ENCODE results near the gene C1QTNF4.
"Not testable (repeated sequence)": the region's sequence is repeated elsewhere in the genome, so short reads cannot be mapped to it uniquely, and the experiment has no call there.

DNA sequence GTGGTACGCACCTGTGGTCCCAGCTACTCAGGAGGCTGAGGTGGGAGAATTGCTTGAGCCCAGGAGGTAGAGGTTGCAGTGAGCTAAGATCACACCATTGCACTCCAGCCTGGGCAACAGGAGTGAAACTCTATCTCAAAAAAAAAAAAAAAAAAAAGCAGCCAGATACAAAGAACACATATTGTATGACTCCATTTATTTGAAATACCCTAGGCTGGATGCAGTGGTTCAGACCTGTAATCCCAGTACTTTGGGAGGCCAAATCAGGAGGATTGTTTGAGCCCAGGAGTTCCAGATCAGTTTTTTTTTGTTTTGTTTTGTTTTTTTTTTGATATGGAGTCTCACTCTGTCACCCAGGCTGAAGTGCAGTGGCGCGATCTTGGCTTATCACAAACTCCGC is 31.8 kb downstream of the C1QTNF4 start:
- TF ChIP-seq, protein P1, sequence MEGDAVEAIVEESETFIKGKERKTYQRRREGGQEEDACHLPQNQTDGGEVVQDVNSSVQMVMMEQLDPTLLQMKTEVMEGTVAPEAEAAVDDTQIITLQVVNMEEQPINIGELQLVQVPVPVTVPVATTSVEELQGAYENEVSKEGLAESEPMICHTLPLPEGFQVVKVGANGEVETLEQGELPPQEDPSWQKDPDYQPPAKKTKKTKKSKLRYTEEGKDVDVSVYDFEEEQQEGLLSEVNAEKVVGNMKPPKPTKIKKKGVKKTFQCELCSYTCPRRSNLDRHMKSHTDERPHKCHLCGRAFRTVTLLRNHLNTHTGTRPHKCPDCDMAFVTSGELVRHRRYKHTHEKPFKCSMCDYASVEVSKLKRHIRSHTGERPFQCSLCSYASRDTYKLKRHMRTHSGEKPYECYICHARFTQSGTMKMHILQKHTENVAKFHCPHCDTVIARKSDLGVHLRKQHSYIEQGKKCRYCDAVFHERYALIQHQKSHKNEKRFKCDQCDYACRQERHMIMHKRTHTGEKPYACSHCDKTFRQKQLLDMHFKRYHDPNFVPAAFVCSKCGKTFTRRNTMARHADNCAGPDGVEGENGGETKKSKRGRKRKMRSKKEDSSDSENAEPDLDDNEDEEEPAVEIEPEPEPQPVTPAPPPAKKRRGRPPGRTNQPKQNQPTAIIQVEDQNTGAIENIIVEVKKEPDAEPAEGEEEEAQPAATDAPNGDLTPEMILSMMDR (conservative IDR thresholded peaks at IDR 0.05), result not testable (repeated sequence)
- TF ChIP-seq ZFX (IDR thresholded peaks at IDR 0.05), result not testable (repeated sequence)
